AML-193 (cell line): ENCODE results near the gene CRYBG1.
A peak's percentile ranks its signal among the peaks of the same experiment; 100 is the strongest.

ENCODE experiments used
- DNase-seq, 2 experiments: peaks; one replicate each; lab custom pipeline; 2025; lab: John Stamatoyannopoulos, UW

The CRYBG1 gene

GRCh38 chr6:106608080-106608668 lies 247.7 kb downstream of the CRYBG1 start:
- peak; percentile 88 to 89 for DNase-seq

GRCh38 chr6:106609699-106610098 lies 249.2 kb downstream of the CRYBG1 start:
- peak; percentile 67 to 69 for DNase-seq

- DNase-seq, result no peak
These were observed 250.5 kb downstream of the CRYBG1 start for GRCh38 chr6:106611030-106611429.

- no peak for DNase-seq
These were observed 252.3 kb downstream of the CRYBG1 start for GRCh38 chr6:106612671-106613416.

GRCh38 chr6:106613590-106613989 lies 253.1 kb downstream of the CRYBG1 start:
- no peak for DNase-seq

- DNase-seq, result no peak
These were observed 253.6 kb downstream of the CRYBG1 start for GRCh38 chr6:106614166-106614565.

- no peak for DNase-seq
These were observed 254.2 kb downstream of the CRYBG1 start for GRCh38 chr6:106614592-106615257.

- no peak for DNase-seq
These were observed 256.8 kb downstream of the CRYBG1 start for GRCh38 chr6:106617302-106617701.

GRCh38 chr6:106617857-106618256 lies 257.3 kb downstream of the CRYBG1 start:
- no peak for DNase-seq

- DNase-seq, result no peak
These were observed 257.8 kb downstream of the CRYBG1 start for GRCh38 chr6:106618324-106618723.

GRCh38 chr6:106619223-106619622 lies 258.7 kb downstream of the CRYBG1 start:
- no peak for DNase-seq

- no peak for DNase-seq
These were observed 260.6 kb downstream of the CRYBG1 start for GRCh38 chr6:106620931-106621672.
